Measurements from ENCODE around the gene A4GALT.

DNA sequence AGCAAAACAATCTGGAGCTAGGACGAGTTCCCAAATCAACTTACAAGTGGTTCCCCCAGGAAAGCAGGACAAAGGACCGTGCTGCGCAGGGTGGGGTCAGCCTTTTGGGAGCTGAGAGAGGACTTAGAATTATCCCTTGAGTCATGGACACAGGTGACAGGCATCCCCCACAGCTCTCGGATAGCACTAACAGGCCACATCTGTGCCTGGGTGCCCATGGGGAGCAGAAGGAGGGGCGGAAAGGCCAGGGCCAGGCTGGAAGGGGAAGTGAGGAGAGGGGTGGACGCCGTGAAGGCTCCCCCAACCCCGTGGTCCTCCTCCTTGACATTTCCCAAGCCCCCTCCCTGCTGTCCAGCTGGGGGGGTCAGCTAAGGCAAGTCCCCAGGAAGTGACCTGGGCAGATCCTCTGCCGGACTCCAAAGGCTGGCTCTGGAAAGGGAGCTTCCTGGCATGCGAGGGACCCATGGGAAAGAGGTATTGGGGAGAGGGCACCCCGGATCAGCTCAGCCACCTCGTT lies 31.6 kb upstream of the A4GALT start:
- TF ChIP-seq, protein P1, sequence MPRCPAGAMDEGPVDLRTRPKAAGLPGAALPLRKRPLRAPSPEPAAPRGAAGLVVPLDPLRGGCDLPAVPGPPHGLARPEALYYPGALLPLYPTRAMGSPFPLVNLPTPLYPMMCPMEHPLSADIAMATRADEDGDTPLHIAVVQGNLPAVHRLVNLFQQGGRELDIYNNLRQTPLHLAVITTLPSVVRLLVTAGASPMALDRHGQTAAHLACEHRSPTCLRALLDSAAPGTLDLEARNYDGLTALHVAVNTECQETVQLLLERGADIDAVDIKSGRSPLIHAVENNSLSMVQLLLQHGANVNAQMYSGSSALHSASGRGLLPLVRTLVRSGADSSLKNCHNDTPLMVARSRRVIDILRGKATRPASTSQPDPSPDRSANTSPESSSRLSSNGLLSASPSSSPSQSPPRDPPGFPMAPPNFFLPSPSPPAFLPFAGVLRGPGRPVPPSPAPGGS (IDR thresholded peaks at IDR 0.05; ENCODE audit: borderline replicate concordance, insufficient read depth, low read depth, low read length, poor library complexity, severe bottlenecking), result no peak
- TF ChIP-seq, protein P2, sequence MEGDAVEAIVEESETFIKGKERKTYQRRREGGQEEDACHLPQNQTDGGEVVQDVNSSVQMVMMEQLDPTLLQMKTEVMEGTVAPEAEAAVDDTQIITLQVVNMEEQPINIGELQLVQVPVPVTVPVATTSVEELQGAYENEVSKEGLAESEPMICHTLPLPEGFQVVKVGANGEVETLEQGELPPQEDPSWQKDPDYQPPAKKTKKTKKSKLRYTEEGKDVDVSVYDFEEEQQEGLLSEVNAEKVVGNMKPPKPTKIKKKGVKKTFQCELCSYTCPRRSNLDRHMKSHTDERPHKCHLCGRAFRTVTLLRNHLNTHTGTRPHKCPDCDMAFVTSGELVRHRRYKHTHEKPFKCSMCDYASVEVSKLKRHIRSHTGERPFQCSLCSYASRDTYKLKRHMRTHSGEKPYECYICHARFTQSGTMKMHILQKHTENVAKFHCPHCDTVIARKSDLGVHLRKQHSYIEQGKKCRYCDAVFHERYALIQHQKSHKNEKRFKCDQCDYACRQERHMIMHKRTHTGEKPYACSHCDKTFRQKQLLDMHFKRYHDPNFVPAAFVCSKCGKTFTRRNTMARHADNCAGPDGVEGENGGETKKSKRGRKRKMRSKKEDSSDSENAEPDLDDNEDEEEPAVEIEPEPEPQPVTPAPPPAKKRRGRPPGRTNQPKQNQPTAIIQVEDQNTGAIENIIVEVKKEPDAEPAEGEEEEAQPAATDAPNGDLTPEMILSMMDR (IDR thresholded peaks at IDR 0.05 in 2 of 3, conservative IDR thresholded peaks at IDR 0.05 in 1 of 3; ENCODE audit: control insufficient read depth in 2 of 3, extremely low read depth in 1 of 3, insufficient read depth in 1 of 3, low read depth in 3 of 3, low read length in 3 of 3), result no peak
- no peak for TF ChIP-seq RFX5 (IDR thresholded peaks at IDR 0.05; ENCODE audit: low read depth, low read length)
